NCI-H2107 treated with DMSO at 0.1 percent for 48 hours (cell line): ENCODE data around the gene PNLDC1.
A peak's percentile ranks its signal among the peaks of the same experiment; 100 is the strongest.
"Not testable (repeated sequence)": the region's sequence is repeated elsewhere in the genome, so short reads cannot be mapped to it uniquely, and the experiment has no call there.

Experiments used
- DNase-seq: peaks from one replicate; lab custom pipeline; 2025; ENCODE audit not compliant: unreplicated experiment; lab: John Stamatoyannopoulos, UW

PNLDC1 gene

DNA sequence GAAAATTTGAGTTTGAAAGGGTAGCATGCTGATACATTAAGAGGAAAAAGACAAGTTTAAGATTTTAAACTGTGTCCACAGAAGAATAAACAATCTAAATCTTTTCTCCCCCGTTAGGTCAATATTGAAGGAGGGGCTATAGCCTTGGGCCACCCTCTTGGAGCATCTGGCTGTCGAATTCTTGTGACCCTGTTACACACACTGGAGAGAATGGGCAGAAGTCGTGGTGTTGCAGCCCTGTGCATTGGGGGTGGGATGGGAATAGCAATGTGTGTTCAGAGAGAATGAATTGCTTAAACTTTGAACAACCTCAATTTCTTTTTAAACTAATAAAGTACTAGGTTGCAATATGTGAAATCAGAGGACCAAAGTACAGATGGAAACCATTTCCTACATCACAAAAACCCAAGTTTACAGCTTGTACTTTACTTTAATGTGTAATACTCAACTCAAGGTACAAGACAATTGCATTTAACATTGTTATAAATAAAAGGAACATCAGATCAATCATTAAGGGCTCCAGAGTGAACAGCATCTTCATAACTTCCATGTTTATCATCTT lies 21.5 kb upstream of the PNLDC1 start:
- no peak for DNase-seq

DNA sequence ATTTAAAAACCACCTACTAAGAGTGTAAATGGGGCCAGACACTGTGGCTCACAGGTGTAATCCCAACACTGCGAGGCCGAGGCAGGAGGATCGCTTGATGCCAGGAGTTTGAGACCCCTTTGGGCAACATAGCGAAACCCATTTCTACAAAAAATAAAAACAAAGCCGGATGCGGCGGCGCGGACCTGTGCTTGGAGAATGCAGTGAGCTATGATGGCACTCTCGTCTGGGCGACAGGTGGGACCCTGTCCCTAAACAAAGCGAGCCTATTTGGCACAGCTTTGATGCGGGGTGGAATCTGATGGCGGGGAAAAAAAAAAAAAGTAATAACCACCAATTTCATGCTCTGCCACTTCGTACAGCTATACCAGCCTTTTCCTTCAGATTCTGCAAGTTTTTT lies 11.8 kb upstream of the PNLDC1 start:
- no peak for DNase-seq

DNA sequence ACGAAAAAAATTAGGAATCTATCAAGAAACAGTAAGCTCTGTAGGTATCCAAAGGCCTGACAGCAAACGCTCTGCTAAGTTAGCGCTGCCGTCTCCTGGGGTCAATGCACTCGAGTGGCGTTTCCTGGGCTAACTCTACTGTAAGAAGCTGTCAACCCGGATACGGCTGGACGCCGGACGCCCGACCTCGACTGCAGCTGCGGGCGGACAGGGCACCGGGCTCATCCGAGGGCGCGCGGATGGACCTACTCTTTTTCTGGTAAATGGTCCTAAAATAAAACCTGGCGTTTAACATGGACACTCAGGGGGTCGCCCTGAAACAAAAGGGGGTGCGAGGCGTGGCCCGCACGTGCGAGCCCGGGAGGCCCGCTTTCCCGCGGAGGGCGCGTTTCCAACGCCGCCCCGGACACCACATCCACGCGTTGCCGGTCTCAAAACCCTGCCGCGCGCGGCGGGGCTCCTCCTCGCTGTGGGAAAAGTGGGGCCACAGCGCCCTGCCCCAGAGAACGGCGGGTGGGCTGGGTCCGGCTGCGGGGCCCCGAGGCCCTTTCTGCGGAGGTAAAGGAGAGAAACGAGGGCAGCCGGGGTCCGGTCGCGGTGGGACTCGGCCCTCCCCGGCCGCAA lies 11.2 kb upstream of the PNLDC1 start:
- no peak for DNase-seq

DNA sequence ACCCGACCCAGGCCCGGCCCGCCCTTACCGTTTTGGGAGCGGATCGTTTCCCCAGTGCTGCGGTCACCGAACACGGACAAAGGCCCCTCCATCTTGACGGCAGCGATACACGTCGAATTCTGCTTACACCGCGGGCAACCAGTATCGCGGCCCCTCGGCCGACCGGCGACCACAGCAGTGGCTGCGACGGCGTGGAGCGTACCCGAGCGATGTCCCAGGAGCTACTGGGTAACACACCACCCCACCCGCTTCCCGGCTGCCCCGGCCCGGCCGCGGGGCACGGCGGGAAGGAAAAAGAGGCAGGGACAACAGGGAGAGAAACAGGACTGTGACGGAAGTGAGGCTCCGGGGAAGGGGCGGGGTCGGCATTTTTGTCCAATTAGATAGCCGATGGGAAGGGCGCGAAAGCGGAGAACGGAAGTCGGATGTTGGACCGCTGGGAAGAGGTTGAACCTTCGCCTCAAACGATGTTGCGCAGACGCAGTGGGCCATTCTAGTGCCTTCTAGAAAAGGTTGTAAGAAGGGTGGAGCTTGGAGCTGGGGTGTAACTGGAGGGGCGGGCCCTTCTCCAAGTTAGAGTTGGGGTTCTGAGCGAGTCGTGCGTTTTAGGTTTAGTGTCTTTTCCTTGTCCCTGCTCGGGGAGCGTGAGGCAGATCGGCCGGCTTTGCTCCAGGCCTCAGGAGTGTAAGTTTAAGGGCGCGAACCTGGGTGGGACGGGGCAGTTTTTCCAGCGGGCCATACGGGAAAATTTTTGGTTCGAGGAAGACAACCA lies 10.5 kb upstream of the PNLDC1 start, which contains the start of gene TCP1:
Gene TCP1, minus strand, starts transcription at position 226 of the 772 bp plus-strand sequence. Its CDS starts 134 bp downstream, at position 92.
- peak; percentile 99 for DNase-seq

- peak; percentile 90 for DNase-seq
Observed at GRCh38 chr6:159790149-159790955, 9.7 kb upstream of the PNLDC1 start, which contains the start of gene MRPL18. Gene MRPL18, plus strand, starts transcription at chr6:159790467. Its CDS starts 121 bp downstream, at chr6:159790588.

GRCh38 chr6:159790956-159791598 lies 9.0 kb upstream of the PNLDC1 start:
- DNase-seq: no peak

- DNase-seq: not testable (repeated sequence)
Observed at GRCh38 chr6:159794976-159795375, 5.1 kb upstream of the PNLDC1 start.

DNA sequence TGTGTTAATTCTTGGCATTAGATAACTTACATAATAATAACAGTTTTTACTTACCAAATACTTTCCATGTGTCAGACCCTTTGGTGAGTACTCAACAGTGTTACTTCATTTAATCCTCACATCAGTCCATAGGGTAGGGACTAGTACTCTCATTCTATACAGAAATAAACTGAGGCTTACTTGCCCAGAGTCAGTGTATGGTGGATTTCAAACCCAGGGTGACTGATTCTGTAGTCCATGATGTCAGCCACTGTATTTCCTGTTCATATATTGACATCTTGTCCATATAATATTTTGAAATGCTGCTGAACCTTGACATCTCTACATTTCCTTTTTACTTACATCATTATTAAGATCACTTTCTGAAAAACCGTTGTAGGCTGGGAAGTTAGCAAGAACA lies 2.5 kb upstream of the PNLDC1 start:
- no peak for DNase-seq

- no peak for DNase-seq
Observed at GRCh38 chr6:159801935-159802334, 1.9 kb downstream of the PNLDC1 start.

GRCh38 chr6:159804504-159804903 lies 4.4 kb downstream of the PNLDC1 start:
- DNase-seq: peak; percentile 12

GRCh38 chr6:159805440-159806020 lies 5.5 kb downstream of the PNLDC1 start:
- no peak for DNase-seq

- DNase-seq: no peak
Observed at GRCh38 chr6:159806021-159806458, 6.0 kb downstream of the PNLDC1 start.

DNA sequence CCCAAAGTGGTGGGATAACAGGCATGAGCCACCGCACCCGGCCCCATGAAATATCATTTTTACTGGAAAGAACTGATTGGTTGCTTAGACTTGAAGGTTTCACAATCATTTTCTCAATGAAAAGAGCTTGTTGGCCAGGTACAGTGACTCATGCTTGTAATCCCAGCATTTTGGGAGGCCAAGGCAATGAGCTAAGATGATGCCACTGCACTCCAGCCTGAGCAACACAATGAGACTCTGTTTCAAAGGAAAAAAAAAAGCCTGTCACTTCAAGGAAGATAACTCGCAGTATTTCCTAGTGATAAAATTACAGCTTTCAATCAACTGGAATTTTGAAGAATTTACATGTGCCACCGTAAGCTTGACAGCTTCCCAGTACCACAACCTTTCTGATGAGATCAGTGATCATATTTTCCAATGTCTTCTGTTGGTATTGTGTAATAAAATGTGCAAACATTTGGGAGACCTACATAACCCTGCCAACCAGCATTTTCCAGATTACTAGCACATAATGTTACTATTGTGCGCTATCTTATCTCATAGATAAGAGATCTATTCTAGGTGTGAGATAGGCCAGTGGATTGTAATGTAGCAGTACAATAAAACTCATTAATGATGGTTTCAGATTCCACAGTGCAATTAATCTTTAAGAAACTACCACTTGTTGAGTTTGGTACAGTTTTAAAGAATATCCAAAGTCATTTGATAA lies 7.2 kb downstream of the PNLDC1 start:
- no peak for DNase-seq

DNA sequence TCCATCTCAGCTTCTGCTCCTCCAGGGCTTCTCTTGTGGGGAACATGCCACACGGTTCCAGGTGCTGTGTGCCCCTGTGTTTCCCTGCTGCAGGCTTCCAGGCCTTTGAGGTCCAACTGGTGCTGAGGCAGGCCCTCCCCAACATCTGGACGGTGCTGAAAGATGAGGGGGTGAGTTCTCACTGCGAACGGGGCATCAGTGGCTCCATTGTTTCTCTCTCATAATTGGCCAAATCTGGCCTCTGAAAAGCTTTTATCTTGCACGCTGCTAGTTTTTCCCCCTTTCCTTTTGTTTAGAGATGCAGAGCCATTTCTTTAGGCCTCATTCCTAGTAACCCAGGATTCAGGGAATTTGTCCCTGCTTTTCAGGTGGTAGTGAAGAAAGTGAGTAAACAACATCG lies 8.6 kb downstream of the PNLDC1 start:
- no peak for DNase-seq

DNA sequence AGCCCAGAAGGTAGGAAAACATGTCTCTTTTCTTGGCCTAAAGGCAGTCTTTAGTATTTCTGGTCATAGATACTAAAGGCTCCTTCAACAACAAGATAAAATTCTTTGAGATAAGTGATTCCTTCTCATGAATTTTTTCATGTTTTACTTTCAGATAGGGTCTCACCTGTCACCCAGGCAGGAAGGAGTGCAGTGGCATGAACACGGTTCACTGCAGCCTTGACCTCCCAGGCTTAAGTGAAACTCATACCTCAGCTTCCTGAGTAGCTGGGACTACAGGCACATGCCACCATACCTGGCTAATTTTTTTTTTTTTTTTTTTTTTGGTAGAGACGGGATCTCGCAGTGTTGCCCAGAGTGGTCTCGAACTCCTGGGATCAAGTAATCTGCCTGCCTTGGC lies 9.1 kb downstream of the PNLDC1 start:
- no peak for DNase-seq

DNA sequence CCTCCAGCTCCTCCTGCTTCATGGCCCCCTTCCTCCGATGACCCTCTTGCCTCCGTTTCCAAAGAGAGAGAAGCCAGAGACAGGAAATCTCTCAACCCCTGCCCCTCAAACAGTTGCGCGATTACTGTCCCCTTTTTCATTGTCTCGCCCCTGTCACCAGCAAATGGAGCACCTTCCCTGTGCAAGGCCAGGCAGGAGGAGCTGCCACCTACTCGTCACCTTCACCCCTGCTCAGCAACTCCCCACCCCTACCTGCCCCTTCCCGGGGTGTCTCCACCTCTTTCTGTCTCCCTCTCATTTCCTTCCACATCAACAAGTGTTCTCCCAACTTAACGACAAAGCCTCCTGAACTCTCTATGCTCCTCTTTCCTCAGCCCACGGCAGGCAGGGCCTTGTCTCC lies 13.7 kb downstream of the PNLDC1 start:
- no peak for DNase-seq

DNA sequence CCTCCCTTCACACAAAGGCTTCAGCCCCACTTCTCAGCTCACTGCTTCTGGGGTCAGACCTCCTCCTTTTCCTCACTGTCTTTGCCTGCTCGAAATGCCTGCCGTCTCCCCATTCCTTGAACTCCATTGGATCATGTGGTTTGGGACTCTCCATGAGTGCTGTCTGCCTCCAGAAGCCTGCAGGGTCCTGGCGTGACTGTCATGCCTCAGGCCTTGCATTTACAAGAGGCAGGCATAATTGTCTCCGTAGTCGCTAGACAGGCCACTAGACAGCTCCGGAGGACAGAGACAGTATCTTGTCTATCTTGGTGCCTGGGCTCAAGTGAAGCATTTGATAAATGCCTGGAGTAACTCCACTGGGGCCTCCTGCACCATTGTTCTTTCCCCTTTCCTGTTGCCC lies 15.3 kb downstream of the PNLDC1 start:
- DNase-seq: no peak

- not testable (repeated sequence) for DNase-seq
Observed at GRCh38 chr6:159816775-159817174, 16.7 kb downstream of the PNLDC1 start.

GRCh38 chr6:159817951-159818739 lies 18.1 kb downstream of the PNLDC1 start:
- no peak for DNase-seq
